Brain microvascular endothelial cell (primary cell): ENCODE measurements around the gene GALNTL6.
A peak's percentile ranks its signal among the peaks of the same experiment; 100 is the strongest.

Experiments used
- DNase-seq: peaks from one replicate; pipeline ENCODE4 v3.0.0-alpha.2; 2020
- H3K27ac ChIP-seq: fragments of 250-450 bp; sonication (Bioruptor Pico); 2 replicates; pipeline ENCODE4 v1.5.1; 2020; ENCODE audit warnings: mild to moderate bottlenecking, moderate library complexity
- H3K27me3 ChIP-seq: fragments of 250-450 bp; sonication (Bioruptor Pico); replicated peaks from 2 replicates; pipeline ENCODE4 v1.5.1; 2020; ENCODE audit warnings: mild to moderate bottlenecking
- H3K36me3 ChIP-seq: fragments of 250-450 bp; sonication (Bioruptor Pico); replicated peaks from 2 replicates; pipeline ENCODE4 v1.5.1; 2020; ENCODE audit warnings: mild to moderate bottlenecking
- H3K4me3 ChIP-seq: 2 replicates; pipeline ENCODE4 v1.5.1; 2011; ENCODE audit warnings: low read depth, mild to moderate bottlenecking, control low read depth, low read length, moderate library complexity
- CTCF ChIP-seq: IDR thresholded peaks from 2 replicates; pipeline ENCODE4 v1.5.1; 2011; ENCODE audit warnings: low read depth, mild to moderate bottlenecking, moderate library complexity, low read length, control low read depth, inconsistent platforms; ENCODE audit errors: missing control alignments
- in situ Hi-C: cut with HindIII; loops from 2 replicates; pipeline ENCODE4 v1.10.0; 2017; ENCODE audit warnings: low sequenced_read_pairs, low pct_ligation_motif_present

Gene GALNTL6

GRCh38 chr4:172142281-172142741, 329.1 kb downstream of the GALNTL6 start:
- TF ChIP-seq CTCF: no peak
- in situ Hi-C loops: no loop called here
- Histone ChIP-seq H3K4me3 (no peak overlapping the region), H3K27me3 (no peaks in the 10 kb centered on the region), H3K36me3 (no peaks in the 10 kb centered on the region), H3K27ac (peak overlapping the region; percentile 46)
- no peak for DNase-seq

- TF ChIP-seq CTCF: no peak
- DNase-seq: no peak
- H3K4me3 ChIP-seq: no peak overlapping the region
- in situ Hi-C loops: no loop called here
- peak overlapping the region; percentile 7 for H3K27ac ChIP-seq
- no peaks in the 10 kb centered on the region for H3K27me3 ChIP-seq
- no peaks in the 10 kb centered on the region for H3K36me3 ChIP-seq
Measured at GRCh38 chr4:172143605-172144314, 330.6 kb downstream of the GALNTL6 start.

GRCh38 chr4:172147687-172148086, 334.5 kb downstream of the GALNTL6 start:
- no peaks in the 10 kb centered on the region for H3K36me3 ChIP-seq
- in situ Hi-C loops: no loop called here
- TF ChIP-seq CTCF: no peak
- no peaks in the 10 kb centered on the region for H3K27me3 ChIP-seq
- DNase-seq: no peak
- H3K4me3 ChIP-seq: no peak overlapping the region
- H3K27ac ChIP-seq: no peak overlapping the region

GRCh38 chr4:172149329-172149728, 336.1 kb downstream of the GALNTL6 start:
- no peak for TF ChIP-seq CTCF
- no peak for DNase-seq
- H3K4me3 ChIP-seq: no peak overlapping the region
- H3K27ac ChIP-seq: no peak overlapping the region
- in situ Hi-C loops: no loop called here
- no peaks in the 10 kb centered on the region for H3K27me3 ChIP-seq
- no peaks in the 10 kb centered on the region for H3K36me3 ChIP-seq

GRCh38 chr4:172152284-172152683, 339.1 kb downstream of the GALNTL6 start:
- TF ChIP-seq CTCF: no peak
- Histone ChIP-seq H3K36me3 (no peaks in the 10 kb centered on the region), H3K27ac (no peak overlapping the region), H3K27me3 (no peaks in the 10 kb centered on the region), H3K4me3 (no peak overlapping the region)
- in situ Hi-C loops: no loop called here
- DNase-seq: no peak

GRCh38 chr4:172153719-172154118, 340.5 kb downstream of the GALNTL6 start:
- no peak for TF ChIP-seq CTCF
- DNase-seq: no peak
- H3K27ac ChIP-seq: no peak overlapping the region
- no peaks in the 10 kb centered on the region for H3K36me3 ChIP-seq
- no peaks in the 10 kb centered on the region for H3K27me3 ChIP-seq
- H3K4me3 ChIP-seq: no peak overlapping the region
- in situ Hi-C loops: no loop called here
